HUES6 (cell line): ENCODE data around the gene NR4A1.
A peak's percentile ranks its signal among the peaks of the same experiment; 100 is the strongest.

ENCODE experiments used
- H3K27ac ChIP-seq: 2 replicates; pipeline ENCODE4 v1.7.0; 2013; ENCODE audit warnings: low read depth, mild to moderate bottlenecking, low read length, inconsistent platforms
- H3K27me3 ChIP-seq: 2 replicates; pipeline ENCODE4 v1.6.1; 2013; ENCODE audit warnings: low read length; ENCODE audit not compliant: control insufficient read depth, insufficient read depth
- H3K36me3 ChIP-seq: 2 replicates; pipeline ENCODE4 v1.6.1; 2013; ENCODE audit warnings: low read length; ENCODE audit not compliant: control insufficient read depth, insufficient read depth
- H3K4me1 ChIP-seq: 2 replicates; pipeline ENCODE4 v1.6.1; 2013; ENCODE audit warnings: low read length; ENCODE audit not compliant: control insufficient read depth, insufficient read depth
- H3K4me3 ChIP-seq: 2 replicates; pipeline ENCODE4 v1.5.1; 2013; ENCODE audit warnings: low read depth, low read length
- H3K9ac ChIP-seq: one replicate; pipeline ENCODE4 v1.6.1; 2013; ENCODE audit warnings: mild to moderate bottlenecking, low read length
- H3K9me3 ChIP-seq: 2 replicates; pipeline ENCODE4 v1.6.1; 2013; ENCODE audit warnings: low read depth, low read length; ENCODE audit not compliant: control insufficient read depth, insufficient read depth

NR4A1 gene

DNA sequence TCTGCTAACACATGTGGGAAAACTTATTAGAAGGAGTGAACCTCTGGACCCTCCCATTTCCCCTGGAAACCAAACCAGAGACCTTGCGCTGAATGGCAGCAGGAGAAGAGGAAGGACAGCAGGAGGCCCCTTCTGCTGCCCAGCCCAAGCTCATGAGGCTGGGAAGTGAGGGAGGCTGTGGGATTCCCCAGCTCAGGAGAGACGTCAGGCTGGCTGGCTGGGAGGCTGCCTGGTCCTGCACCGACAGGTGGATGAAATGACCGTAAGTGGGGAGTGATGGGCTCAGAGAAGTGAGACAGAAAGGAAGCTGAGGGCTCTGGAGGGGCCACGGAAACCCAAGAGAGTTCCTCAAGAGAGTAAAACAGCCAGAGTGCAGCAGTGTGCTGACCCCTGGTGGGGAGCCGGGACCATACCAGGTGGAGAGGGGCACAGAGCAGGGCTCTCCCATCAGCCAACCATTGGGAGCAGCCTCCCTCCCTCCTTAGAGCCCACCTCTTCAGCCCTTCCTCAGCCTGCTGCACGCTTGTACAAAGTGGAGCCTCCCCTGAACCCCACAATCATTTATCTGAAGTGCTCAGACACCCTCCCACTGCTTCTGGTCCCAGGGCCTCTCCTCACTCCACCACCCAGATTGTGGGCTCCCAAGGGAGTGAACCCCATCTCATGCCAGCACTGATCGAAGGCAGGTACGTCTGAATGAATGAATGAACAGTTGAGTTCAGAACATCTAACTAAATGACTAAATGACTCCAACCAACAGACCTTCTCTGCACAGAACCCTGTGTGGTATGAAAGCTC, 30.5 kb upstream of the NR4A1 start:
- Histone ChIP-seq H3K9me3 (no peaks in the 10 kb centered on the region), H3K4me1 (peaks cover 18% of the 10 kb centered on the region), H3K9ac (no peak overlapping the region), H3K27me3 (peaks cover 49% of the 10 kb centered on the region), H3K27ac (no peak overlapping the region), H3K4me3 (peak overlapping the region; percentile 41), H3K36me3 (no peaks in the 10 kb centered on the region)

DNA sequence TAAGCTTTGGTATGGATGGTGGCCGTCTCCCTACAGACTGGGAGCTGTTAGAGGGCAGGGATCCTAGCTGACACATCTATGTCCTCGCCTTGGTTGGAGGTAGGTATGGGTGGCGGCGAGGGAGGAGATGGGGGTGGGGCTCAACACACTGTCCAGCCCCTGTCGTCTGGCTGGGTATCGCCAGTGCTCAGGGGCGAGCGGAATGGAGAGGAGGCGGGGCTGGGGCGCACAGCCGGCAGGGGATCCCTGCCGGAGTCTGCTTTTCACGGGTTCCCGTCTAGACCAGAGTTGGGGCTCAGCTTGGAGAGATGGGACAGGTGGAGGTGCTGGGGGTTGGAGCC, 28.4 kb upstream of the NR4A1 start:
- peaks cover 36% of the 10 kb centered on the region for H3K27me3 ChIP-seq
- H3K4me3 ChIP-seq, result peak overlapping the region; percentile 70
- no peak overlapping the region for H3K9ac ChIP-seq
- H3K27ac ChIP-seq, result no peak overlapping the region
- H3K36me3 ChIP-seq, result no peaks in the 10 kb centered on the region
- no peaks in the 10 kb centered on the region for H3K9me3 ChIP-seq
- H3K4me1 ChIP-seq, result peaks cover 21% of the 10 kb centered on the region

GRCh38 chr12:52023182-52023975, 27.9 kb upstream of the NR4A1 start:
- Histone ChIP-seq H3K9ac (peak overlapping the region; percentile 56), H3K9me3 (no peaks in the 10 kb centered on the region), H3K27me3 (peaks cover 36% of the 10 kb centered on the region), H3K4me1 (peaks cover 21% of the 10 kb centered on the region), H3K4me3 (peak overlapping the region; percentile 70), H3K27ac (no peak overlapping the region), H3K36me3 (no peaks in the 10 kb centered on the region)

DNA sequence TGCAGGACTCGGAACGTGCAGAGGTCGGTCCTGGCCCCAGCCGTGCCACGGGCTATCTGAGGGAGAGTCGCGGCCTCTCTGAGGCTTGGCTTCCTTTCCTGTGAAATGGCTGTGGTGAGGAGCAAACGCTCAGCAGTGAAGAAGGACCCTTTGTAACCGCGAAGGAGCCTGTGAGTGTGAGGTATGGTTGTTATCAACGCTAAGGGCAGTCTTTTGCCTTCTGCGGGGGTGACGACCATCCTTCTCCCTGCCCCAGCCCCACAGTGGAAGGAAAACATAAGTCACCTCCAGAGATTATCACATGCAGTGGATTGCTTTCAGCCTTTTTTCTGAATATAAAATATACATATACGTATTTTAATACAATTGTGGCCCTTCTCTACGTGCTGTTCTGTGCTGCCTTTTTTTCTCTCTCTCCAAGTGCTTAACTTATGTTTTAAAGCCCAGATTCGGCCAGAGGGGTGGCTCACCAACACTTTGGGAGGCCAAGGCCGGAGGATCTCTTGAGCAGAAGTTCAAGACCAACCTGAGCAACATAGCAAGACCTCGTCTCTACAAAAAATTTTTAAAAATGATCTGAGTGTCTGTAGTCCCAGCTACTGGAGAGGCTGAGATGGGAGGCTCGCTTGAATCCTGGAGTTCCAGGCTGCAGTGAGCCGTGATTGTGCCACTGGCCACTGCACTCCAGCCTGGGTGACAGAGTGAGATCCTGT, 27.1 kb upstream of the NR4A1 start:
- H3K4me1 ChIP-seq, result peaks cover 24% of the 10 kb centered on the region
- H3K4me3 ChIP-seq, result peak overlapping the region; percentile 70
- H3K36me3 ChIP-seq, result no peaks in the 10 kb centered on the region
- H3K9ac ChIP-seq, result peak overlapping the region; percentile 56
- H3K9me3 ChIP-seq, result no peaks in the 10 kb centered on the region
- H3K27me3 ChIP-seq, result peaks cover 36% of the 10 kb centered on the region
- no peak overlapping the region for H3K27ac ChIP-seq

DNA sequence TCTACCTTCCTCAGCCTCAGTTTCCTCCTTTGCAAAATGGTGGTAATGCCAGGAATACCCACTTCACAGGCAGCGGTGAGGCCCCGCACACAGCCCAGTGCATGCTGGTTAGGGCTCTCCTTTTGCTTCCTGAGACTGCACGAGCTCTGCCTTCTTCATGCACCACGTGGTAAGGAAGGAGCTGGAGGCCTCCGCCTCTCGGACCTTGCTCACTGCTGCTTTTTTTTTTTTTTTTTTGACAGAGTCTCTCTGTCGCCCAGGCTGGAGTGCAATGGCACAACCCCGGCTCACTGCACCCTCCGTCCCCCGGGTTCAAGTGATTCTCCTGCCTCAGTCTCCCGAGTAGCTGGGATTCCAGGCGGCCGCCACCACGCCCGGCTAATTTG, 26.4 kb upstream of the NR4A1 start:
- H3K27me3 ChIP-seq, result peaks cover 33% of the 10 kb centered on the region
- no peak overlapping the region for H3K9ac ChIP-seq
- H3K4me3 ChIP-seq, result no peak overlapping the region
- no peak overlapping the region for H3K27ac ChIP-seq
- no peaks in the 10 kb centered on the region for H3K36me3 ChIP-seq
- no peaks in the 10 kb centered on the region for H3K9me3 ChIP-seq
- peaks cover 29% of the 10 kb centered on the region for H3K4me1 ChIP-seq

GRCh38 chr12:52026263-52026662, 25.0 kb upstream of the NR4A1 start:
- Histone ChIP-seq H3K36me3 (no peaks in the 10 kb centered on the region), H3K4me3 (peak overlapping the region; percentile 59), H3K9me3 (no peaks in the 10 kb centered on the region), H3K4me1 (peaks cover 25% of the 10 kb centered on the region), H3K27ac (no peak overlapping the region), H3K27me3 (peaks cover 29% of the 10 kb centered on the region), H3K9ac (no peak overlapping the region)

- Histone ChIP-seq H3K27ac (no peak overlapping the region), H3K4me3 (no peak overlapping the region), H3K9ac (no peak overlapping the region), H3K4me1 (peaks cover 28% of the 10 kb centered on the region), H3K27me3 (peaks cover 21% of the 10 kb centered on the region), H3K9me3 (no peaks in the 10 kb centered on the region), H3K36me3 (no peaks in the 10 kb centered on the region)
Observed at GRCh38 chr12:52027085-52027843, 24.0 kb upstream of the NR4A1 start.

DNA sequence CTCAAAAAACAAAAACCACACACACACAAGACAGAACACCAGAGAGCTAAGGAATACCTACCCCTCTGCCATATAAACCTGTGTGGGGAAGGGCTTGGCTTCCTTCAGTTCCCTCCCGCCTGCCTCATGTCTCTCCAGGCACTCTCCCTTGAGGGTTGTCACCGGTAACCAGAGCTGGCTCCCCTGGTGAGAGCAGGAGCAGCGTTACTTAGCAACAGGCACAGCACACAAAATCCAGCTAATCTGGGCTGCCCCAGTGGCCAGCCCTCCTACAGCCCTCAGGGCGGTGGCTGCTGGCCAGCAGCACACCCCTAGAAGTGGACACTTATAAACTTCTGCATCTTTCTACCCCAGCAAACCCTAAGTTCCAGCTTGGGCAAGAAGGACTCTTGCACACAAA, 21.6 kb upstream of the NR4A1 start:
- H3K36me3 ChIP-seq, result no peaks in the 10 kb centered on the region
- H3K4me1 ChIP-seq, result peaks cover 32% of the 10 kb centered on the region
- H3K9ac ChIP-seq, result no peak overlapping the region

GRCh38 chr12:52032446-52032803, 18.8 kb upstream of the NR4A1 start:
- no peak overlapping the region; the same call in 1 of the 2 replicates for H3K27ac ChIP-seq
- H3K4me1 ChIP-seq, result peaks cover 33% of the 10 kb centered on the region
- peaks cover 30% of the 10 kb centered on the region for H3K27me3 ChIP-seq
- H3K4me3 ChIP-seq, result peak overlapping the region; percentile 51
- H3K9ac ChIP-seq, result no peak overlapping the region
- no peaks in the 10 kb centered on the region for H3K36me3 ChIP-seq
- no peaks in the 10 kb centered on the region for H3K9me3 ChIP-seq

More for the DNA sequence above, 21.6 kb upstream of the NR4A1 start:
- H3K27ac ChIP-seq, result no peak overlapping the region
- H3K9me3 ChIP-seq, result no peaks in the 10 kb centered on the region
- peaks cover 12% of the 10 kb centered on the region for H3K27me3 ChIP-seq
- no peak overlapping the region for H3K4me3 ChIP-seq

DNA sequence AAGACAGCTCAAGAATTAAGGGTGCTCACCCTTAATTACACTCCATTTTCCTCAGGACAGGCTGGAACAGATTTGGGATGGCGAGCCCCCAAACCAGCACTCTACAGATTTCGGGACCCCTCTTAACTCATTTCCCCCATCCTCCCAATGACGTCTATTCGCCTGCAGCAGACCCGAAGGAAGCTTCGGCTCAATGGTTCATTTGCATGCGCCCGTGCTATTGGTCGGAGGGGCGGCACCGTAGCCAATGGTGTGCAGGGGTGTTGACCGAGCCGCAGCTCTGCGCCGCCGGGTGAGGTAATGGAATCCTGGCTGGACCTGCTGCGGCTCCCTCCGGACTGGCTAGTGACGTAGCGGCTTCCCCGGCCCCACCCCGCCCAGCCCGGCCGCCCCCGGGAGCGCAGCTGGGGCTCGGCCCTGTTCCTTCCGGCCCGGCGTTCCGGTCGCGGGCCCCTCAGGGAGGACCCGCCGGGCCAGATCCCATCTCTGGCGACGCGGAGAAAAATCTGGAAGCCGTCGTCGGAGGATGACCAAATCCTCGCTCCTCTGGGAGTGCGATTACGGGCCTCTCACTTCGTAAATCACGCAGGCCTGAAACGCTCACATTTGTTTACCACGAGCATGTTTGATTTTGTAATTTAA, 18.3 kb upstream of the NR4A1 start:
- Histone ChIP-seq H3K36me3 (no peaks in the 10 kb centered on the region), H3K9ac (peak overlapping the region; percentile 47), H3K9me3 (no peaks in the 10 kb centered on the region), H3K27ac (peak overlapping the region; percentile 46; the same call in 1 of the 2 replicates), H3K4me1 (peaks cover 33% of the 10 kb centered on the region), H3K27me3 (peaks cover 33% of the 10 kb centered on the region), H3K4me3 (peak overlapping the region; percentile 53)
